Retinal pigment epithelial cell (primary cell): ENCODE results near the gene DENND4C.

Source experiments
- DNase-seq: peaks from one replicate; pipeline ENCODE4 v3.0.0-alpha.2; 2010; ENCODE audit warnings: low read depth
- H3K4me3 ChIP-seq: 2 replicates; pipeline ENCODE4 v1.5.1; 2011; ENCODE audit warnings: mild to moderate bottlenecking, low read length, control low read depth, moderate library complexity
- CTCF ChIP-seq: conservative IDR thresholded peaks from 2 replicates; pipeline ENCODE4 v1.5.1; 2011; ENCODE audit warnings: low read depth, low read length, control low read depth, inconsistent platforms

Gene DENND4C

DNA sequence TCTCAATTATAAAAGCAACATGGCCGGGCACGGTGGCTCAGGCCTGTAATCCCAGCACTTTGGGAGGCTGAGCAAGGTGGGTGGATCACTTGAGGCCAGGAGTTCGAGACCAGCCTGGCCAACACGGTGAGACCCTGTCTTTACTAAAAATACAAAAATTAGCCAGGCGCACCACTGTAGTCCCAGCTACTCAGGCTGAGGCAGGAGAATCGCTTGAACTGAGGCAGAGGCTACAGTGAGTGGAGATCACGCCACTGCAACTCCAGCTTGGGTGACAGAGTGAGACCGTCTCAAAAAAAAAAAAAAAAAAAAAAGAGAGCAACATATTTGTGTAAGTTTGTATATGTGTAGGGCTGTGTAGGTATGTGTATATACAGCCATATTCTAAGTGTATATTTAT is 142.1 kb downstream of the DENND4C start:
- no peak for TF ChIP-seq CTCF
- H3K4me3 ChIP-seq, result no peak overlapping the region
- no peak for DNase-seq

DNA sequence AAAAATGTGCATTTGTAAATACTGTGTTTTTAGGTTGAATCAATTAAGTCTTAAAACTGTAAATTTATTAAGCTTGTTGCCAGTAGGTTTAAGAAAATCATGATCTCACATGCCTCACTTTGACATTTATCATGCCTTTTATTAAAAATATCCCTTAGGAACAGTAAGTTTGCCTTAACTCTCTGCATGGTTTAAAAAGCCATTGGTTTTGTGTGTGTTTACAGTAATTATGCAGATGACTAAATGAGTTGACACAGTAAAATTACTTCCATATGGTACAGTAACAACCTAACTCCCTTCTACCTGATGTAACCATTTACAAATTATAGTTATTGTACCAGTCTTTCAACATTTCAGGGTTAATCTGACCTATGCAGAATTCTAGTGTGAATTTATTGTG is 143.0 kb downstream of the DENND4C start:
- no peak overlapping the region for H3K4me3 ChIP-seq
- DNase-seq, result no peak
- TF ChIP-seq CTCF, result no peak

- TF ChIP-seq CTCF, result no peak
- H3K4me3 ChIP-seq, result no peak overlapping the region
- no peak for DNase-seq
These were observed 145.0 kb downstream of the DENND4C start for GRCh38 chr9:19375538-19375937.

- peak overlapping the region; percentile 99 for H3K4me3 ChIP-seq
- TF ChIP-seq CTCF, result no peak
These were observed 146.4 kb downstream of the DENND4C start for GRCh38 chr9:19376931-19377330.

DNA sequence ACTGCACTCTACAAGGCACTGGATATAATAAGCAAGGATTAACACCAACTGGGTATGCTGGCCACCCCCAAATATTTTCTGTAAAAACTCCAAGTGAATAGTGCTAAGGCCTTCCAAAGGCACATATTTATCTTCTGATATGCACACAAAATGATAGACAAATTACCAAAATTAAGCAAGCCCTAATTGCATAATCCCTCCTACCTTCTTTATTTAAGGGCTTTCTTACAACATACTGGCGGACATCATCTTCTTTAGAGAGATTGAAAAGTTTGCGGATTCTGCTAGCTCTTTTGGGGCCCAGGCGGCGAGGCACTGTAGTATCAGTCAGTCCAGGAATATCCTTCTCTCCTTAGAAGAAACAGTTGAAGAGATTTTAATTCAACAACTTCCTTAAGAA is 147.7 kb downstream of the DENND4C start:
- DNase-seq, result no peak
- peak overlapping the region; percentile 99 for H3K4me3 ChIP-seq
- no peak for TF ChIP-seq CTCF

More at GRCh38 chr9:19376931-19377330, 146.4 kb downstream of the DENND4C start:
- DNase-seq, result no peak

DNA sequence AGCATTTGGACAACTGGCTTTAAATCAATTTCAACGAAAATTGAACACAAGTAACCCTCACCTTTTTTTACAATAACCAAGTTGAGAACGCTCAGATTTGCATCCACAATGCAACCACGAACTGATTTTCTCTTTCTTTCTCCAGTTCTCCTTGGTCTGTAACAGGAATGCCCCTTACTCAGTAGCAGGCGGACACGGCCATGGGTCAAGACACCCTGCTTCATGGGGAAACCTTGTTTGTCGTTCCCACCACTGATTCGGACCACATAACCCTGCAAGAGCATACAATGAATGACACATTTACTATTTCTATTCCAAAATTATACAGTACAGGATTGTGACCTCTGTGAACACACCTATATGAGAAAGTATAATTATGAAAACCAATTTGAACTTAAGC is 148.2 kb downstream of the DENND4C start:
- no peak for DNase-seq
- H3K4me3 ChIP-seq, result peak overlapping the region; percentile 99
- TF ChIP-seq CTCF, result no peak

- H3K4me3 ChIP-seq, result peak overlapping the region; percentile 99
- no peak for TF ChIP-seq CTCF
- no peak for DNase-seq
These were observed 148.8 kb downstream of the DENND4C start for GRCh38 chr9:19379283-19379682.
